GM12891 (cell line): ENCODE results near the gene CPS1.

Experiments
- PAX5 ChIP-seq: IDR thresholded peaks from 2 replicates; pipeline ENCODE4 v1.6.1; 2011; ENCODE audit warnings: low read length, moderate library complexity, mild to moderate bottlenecking; ENCODE audit not compliant: insufficient read depth, severe bottlenecking
- POLR2A ChIP-seq: IDR thresholded peaks from 2 replicates; pipeline ENCODE4 v1.6.1; 2011; ENCODE audit warnings: low read depth, low read length, control low read depth
- POLR2AphosphoS5 ChIP-seq: IDR thresholded peaks from 2 replicates; pipeline ENCODE4 v1.6.1; 2011; ENCODE audit warnings: low read depth, low read length, control low read depth
- TAF1 ChIP-seq: IDR thresholded peaks from 2 replicates; pipeline ENCODE4 v1.6.1; 2011; ENCODE audit warnings: low read depth, low read length, control low read depth

DNA sequence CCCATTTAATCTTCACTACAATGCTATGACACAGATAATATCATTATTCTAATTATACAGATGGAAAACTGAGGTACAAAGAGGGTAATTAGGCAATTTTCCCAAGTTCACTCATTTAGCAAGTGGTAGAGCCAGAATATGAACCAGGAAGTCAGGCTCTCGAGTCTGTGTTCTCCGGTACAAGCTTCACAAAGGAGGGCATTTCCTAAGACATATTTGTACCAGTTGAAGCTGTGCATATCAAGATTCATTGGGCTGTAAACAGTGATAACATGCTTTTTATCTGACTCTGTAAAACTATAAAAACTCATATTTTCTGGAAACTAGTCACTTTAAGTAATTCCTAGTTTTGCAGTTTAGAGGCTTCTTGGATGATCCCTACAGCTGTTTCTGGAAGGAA is 23.0 kb upstream of the CPS1 start:
- TF ChIP-seq TAF1 (no peak), POLR2A (no peak), POLR2AphosphoS5 (no peak), PAX5 (no peak)
